GM12891 (cell line): ENCODE data around the gene CRYZL1.
"Not testable (repeated sequence)": the region's sequence is repeated elsewhere in the genome, so short reads cannot be mapped to it uniquely, and the experiment has no call there.

Experiments used
- POLR2A ChIP-seq: IDR thresholded peaks from 2 replicates; pipeline ENCODE4 v1.6.1; 2011; ENCODE audit warnings: low read depth, low read length, control low read depth
- POLR2AphosphoS5 ChIP-seq: IDR thresholded peaks from 2 replicates; pipeline ENCODE4 v1.6.1; 2011; ENCODE audit warnings: low read depth, low read length, control low read depth
- SPI1 ChIP-seq: IDR thresholded peaks from 2 replicates; pipeline ENCODE4 v1.6.1; 2011; ENCODE audit warnings: low read depth, low read length, control low read depth
- TAF1 ChIP-seq: IDR thresholded peaks from 2 replicates; pipeline ENCODE4 v1.6.1; 2011; ENCODE audit warnings: low read depth, low read length, control low read depth

GRCh38 chr21:33576741-33577141, 64.8 kb downstream of the CRYZL1 start:
- not testable (repeated sequence) for TF ChIP-seq TAF1, POLR2A, POLR2AphosphoS5, SPI1
